ENCODE measurements around the gene KRTAP26-1.
A peak's percentile ranks its signal among the peaks of the same experiment; 100 is the strongest.

Gene KRTAP26-1, protein sequence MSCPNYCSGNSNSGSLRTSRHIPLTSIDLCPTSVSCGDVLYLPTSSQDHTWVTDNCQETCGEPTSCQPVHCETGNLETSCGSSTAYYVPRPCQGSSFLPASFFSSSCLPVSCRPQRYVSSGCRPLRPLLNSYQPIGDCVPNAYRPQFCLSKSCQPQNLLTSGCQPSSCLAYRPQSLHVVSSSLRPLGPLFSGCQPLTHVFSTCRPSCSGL

DNA sequence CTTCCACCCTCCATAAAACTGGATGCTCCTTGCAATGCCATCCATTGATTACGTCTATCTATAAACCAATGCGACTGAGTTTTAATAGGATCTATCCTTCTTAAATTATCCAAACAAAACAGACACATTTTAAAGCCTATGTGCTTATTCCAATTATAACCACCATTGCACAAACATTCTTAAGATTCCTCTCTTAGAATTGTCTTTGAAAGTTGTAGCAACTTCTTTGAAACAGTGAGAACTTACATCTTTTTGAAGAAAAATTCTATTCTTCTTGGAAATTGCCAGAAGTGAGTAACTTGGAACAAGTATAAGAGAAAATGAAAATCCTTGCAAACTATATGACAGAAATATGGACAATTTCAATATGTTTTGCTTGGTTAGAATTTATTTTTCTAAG is at the start of gene KRTAP26-1:
Gene KRTAP26-1, minus strand, starts transcription at position 101 of the 400 bp plus-strand sequence. CDS start 280 bp downstream, outside the sequence.
- no peak for FAIRE-seq

DNA sequence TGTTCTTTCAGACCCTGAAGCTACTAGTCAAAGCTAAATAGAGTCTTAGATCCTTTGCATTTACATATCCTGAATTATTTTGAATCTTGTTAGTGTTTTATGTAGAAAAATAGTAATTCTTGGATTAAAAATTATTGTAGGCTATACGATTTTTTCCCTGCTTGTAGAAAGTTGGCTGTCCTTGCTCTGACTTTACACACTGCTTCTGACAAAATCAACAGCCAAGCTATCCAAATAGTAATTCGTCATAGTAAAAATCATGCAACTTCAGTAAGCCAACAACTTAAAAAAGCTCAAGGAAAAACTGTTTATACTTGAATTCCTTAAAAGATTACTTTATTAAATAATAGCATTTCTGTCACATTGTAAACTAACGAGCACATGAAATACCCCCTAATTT is 35.8 kb upstream of the KRTAP26-1 start:
- FAIRE-seq: no peak

DNA sequence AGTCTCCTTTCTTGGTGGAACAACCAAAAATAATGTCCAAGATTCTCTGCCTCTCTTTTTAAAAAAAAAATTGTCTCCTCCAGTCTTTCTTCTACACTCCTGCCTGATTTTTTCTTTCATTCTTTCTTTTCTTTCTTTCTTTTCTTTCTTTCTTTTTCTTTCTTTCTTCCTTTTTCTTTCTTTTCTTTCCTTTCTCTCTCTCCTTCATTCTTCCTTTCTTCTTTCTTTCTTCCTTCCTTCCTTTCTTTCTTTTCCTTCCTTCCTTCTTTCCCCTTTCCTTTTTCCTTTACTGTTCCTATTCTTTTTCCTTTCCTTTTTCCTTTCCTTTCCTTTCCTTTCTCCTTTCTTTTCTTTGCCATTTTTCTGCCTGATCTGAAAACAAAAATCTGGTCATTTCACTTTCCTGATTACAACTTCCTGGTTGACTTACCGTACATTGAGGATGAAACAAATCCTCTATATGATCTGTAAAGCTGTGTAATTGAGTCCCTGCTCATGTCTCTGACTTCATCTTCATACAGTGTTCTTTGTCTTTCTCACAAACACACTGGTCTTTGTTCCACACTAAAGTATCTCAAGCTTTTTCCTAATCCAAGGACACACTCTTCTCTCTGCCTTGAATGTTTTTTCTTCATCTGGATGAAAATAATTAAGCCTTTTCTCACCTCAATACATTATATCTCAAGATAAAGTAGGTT is 34.3 kb upstream of the KRTAP26-1 start:
- no peak for FAIRE-seq

DNA sequence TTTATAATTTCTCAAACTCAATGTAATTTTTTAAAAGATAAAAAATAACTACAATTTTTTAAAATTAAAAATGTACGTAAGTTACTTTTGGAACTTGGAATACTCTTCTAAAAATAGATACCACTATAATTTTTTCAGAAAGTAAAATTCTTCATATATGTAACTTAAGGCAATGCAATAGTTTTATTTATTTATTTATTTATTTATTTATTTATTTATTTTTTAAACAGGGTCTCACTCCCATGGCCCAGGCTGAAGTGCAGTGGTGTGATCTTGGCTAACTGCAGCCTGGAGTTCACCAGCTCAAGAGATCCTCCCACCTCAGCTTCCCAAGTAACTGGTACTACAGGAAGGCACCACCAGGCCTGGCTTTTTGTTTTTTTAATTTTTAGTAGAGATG is 31.4 kb upstream of the KRTAP26-1 start:
- FAIRE-seq: no peak

DNA sequence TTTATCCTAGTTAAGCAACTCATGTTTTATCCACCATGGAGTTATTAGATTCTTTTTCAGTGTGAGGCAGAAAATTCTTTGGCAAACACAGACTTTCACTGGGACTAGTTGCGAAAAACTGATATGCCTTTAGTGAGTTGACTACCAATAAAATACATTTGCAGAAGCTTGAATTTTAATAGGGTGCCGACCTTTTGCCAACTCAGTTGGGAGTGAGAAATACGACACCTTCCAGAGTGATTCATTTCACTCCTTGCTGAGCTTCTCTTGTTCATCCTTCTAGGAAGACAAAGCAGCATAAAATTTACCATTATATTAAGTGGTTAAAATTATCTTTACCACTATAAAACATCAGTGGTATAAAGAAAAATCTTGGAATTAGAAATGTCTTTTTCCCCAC is 29.5 kb upstream of the KRTAP26-1 start:
- FAIRE-seq: no peak

DNA sequence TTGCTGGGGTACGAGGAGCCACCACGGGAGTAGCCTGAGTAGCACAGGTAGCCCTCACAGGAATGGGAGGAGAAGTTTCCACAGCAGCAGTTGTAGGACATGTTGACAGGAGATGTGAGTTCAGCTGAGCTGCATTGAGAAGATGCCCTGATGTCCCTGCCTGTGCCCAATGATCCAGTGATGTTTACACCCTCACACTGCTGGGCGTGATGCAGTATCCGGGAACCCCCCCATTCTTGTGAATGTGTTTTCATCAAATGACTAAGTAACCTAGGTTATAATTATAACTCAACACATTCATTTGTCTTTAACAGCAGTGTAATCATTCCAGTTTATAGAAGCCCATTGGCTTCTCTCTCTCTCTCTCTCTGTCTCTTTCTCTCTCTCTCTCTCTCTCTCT is 28.4 kb upstream of the KRTAP26-1 start, which contains the start of gene KRTAP23-1:
Gene KRTAP23-1, minus strand, starts transcription at position 101 of the 400 bp plus-strand sequence. Its CDS starts 0 bp downstream, at position 101.
- no peak for FAIRE-seq

DNA sequence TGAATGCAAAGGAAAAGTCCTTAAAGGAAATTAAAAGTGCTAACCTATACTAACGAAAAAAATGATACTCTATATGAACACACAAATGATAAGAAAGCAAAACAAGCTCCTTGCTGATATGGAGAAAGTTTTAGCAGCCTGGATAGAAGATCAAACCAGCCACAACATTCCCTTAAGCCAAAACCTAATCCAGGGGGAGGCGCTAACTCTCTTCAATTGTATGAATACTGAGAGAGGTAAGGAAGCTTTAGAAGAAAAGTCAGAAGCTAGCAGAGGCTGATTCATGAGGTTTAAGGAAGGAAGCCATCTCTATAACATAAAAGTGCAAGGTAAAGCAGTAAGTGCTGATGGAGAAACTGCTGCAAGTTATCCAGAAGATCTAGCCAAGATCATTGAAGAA is 24.9 kb upstream of the KRTAP26-1 start:
- no peak for FAIRE-seq

DNA sequence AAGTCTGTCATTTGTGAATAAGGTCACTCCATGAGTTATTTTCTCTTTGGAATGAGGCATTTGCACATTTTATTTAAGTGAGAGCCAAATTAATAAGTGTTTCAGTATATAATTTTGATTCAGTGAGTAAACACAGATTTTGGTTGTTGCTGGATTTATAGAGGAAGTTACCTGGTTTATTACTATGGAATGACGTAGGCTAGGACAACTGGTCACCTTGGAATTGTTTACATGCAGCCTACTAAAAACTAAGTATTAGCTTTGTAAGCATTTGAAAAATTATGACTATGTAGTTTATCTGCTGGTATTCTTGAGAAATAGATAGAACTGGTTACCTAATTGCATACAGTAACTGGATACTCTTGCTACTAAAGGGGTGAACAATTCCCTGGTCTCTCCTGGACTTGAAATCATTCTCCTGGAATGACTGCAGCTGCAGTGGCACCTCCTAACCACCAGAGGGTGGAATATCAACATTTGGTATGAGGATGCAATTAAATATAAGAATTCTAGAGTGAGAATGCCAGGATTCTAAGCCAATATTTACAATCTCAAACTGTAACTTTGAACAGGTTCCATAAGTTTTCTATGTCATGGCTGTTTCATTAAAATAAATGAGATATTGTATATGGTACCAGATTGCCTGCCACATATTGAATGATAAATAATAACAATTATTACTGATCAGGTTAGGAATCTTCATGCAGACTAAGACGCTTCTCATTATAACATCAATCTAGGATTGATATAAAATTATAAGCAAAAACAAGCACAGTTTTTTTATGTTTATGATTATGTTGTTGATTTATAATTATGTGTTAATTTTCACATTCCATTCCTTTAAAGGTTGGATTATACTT is 20.8 kb upstream of the KRTAP26-1 start:
- peak; percentile 49 for FAIRE-seq

DNA sequence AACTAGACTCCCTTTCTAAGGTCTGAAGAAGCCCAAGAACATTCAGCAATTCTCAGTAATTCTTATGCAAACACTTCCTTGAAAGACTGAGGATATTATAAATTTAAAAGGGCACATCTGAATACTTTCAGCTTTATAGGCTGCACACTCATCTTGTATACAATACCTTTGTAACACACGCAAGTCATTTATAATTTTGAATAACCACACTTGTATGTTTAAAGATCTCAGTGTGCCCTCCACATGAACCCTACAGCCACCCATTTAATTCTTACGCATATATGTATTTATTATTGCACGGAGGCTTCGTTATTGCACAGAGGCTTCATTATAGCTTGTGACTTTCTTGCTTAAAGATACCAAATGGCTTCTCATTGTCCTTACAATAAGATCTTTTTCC is 18.6 kb upstream of the KRTAP26-1 start:
- no peak for FAIRE-seq

DNA sequence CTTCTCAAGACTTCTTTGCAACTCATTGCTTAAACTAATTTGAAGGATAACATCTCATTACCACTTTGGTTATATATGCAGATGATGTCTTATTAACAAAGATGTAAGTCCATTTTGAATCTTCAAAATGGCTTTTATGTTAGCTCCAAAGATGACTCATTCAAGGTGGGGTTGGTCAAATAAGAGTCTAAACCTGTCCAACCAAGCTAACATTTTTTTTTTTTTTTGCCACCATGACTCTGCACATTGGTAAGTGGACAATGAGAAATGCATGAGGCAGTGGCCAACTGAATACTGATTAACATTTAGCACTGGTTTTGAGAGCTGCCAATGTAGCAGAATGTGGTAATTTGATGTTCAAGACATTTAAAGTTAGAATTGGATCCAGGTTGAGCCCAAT is 17.7 kb upstream of the KRTAP26-1 start:
- FAIRE-seq: no peak

DNA sequence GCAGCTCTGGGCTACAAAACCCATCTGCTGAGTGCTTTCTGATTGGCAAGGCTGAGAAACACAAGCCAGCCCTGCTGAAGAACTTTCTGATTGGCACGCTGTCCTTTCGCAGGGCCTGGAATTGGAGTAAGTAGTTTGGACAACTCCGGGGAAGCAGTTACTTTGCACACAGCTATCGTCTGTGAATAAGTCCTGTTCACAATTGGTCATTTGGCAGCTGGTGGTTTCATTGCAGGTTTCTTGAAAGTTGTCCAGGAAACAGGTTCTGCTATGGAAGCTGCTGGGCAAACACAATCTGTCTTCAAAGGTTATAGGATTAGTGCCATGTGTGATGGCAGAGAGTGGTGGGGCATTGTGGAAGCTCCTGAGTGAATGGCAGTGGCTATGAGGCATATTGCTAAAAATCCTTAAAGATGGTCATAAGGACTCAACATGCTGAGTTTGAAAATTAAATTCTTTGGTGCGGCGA is 17.2 kb upstream of the KRTAP26-1 start, which contains the start of gene KRTAP27-1:
Gene KRTAP27-1, minus strand, starts transcription at position 419 of the 469 bp plus-strand sequence. Its CDS starts 26 bp downstream, at position 393.
- no peak for FAIRE-seq

DNA sequence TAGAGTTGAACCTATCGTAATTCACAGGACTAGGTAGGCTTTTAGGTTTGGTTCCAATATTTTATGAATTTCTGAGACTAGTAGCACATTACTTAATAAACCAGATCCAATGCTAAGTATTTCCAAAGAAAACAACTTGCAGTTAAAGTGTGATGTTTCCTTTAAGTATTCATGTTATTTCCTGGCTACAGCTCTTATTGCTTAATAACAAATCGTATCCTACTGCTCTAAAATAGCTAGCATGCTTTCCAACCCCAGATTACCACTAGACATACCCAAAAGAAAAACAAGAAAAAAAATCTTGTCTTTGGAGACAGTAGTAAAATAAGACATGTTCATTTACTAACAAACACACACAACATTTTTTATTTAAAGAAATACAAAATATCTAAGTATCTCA is 16.5 kb upstream of the KRTAP26-1 start:
- no peak for FAIRE-seq

DNA sequence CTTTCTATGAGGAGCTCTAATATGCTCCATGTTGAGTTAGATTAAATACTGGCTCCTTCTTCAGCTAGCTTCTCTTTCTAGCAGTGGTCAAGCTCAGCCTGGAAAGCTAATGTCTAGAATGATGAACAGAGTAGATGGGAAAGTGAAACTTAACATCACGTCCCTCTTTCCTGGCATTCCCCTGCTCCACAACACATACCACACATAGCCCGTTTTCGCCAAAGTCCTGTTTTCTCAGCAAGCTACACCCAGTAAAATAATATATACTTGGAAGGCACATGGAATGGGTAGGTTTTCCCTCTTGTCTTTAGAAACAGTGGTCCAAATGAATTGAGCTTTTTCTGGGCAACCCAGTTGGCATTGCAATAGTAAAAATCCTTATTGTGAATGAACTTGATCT is 13.6 kb upstream of the KRTAP26-1 start:
- FAIRE-seq: no peak

DNA sequence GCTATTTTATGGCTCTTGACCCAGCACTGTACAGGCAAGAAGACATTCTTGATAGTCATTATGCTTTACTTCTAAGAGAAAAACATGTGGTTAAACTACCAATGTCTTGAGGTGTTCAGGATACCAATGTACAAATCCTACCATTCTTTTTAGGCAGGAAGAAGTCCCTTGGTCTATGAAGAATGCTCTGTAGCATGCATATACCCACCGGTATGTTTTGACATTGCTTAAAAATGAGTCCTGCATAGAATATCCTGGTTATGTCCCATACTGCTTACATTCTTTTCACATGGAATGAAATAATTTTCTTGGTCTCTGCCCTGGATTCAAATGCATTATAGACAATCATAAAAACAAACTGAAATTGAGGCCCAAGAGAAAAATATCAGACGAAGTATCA is 12.6 kb upstream of the KRTAP26-1 start:
- no peak for FAIRE-seq

DNA sequence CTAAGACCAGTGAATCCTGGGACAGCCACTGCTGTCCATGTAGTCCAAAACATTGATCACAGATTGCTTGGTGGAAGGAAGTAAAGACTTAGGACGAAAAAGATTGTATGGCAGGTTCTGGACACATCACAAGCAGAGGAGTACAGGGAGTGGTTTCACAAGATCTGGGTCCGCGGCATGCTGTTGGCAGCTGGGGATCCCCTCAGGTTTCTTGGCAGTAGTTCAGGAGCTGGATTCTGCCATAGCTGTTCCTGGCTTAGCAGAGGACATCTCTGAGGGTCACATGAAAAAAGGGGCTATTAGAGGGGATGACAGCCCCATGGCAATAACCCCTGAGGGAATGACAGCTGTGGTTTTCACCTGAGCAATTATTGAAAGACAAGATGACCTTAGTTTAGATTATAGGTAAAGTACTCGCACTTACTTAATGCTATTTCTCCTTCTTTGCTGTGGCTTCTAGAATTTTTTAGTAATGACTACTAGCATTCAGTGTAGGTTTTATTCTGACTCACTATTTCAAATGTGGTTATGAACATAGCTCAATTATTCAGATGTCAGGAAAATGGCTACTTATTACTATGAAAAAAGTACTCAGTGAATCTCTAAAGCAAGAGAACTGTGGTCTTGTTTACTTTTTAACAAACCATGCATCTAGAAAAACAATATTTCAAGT is 9.2 kb upstream of the KRTAP26-1 start:
- FAIRE-seq: no peak

DNA sequence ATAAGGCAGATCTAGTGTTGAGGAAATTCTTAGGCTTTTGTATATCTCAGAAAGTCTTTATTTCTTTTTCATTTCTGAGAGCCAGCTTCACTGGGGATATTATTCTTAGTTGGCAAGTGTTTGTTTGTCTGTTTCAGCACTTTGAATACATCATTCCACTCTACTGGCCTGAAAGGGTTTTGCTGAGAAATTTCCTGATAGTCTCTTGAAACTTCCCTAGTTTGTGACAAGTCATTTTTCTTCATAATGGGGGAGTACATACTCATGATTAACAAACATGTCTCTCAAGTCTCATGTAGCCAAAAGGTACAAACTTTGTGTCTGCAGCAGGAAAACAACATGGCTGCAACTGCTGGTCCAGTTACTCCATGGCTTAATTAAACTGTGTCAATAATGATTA is 6.3 kb upstream of the KRTAP26-1 start:
- no peak for FAIRE-seq

DNA sequence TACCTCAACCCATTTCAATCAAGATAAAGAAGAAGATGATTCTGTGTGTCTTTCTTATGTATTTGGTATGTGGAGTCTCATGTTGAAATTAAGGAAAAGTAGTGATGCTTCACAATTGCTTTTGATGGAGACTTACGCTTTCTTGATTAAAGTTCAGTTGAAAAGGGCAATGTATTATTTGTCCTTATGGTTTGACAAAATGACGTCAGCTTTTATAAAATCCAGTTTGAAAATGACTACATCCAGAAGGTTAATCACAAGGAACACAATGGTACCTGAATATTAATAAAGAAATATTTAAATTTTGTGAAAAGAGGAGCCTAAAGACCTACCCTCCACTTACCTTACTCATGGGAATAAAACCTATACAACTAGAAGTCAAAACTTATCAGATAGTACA is 4.4 kb downstream of the KRTAP26-1 start:
- no peak for FAIRE-seq

DNA sequence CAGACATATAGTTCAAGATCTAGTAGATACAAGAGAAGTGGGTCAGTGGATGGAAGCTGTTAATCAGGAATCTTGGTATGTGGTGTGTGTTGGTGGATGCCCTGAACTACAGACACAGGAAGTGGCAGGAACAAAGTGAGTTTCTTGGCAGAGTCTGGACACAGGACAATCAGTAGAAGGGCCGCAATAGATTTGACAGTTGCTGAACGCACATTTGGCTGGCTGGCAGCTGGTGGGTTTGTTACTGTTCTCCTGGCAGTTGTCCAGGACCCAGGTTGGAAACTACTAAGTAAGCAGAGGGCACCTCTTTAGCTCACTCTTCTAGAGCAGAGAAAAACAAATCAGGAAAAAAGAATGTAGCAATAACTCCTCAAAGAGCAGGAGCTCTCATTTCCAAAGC is 13.2 kb downstream of the KRTAP26-1 start:
- no peak for FAIRE-seq

DNA sequence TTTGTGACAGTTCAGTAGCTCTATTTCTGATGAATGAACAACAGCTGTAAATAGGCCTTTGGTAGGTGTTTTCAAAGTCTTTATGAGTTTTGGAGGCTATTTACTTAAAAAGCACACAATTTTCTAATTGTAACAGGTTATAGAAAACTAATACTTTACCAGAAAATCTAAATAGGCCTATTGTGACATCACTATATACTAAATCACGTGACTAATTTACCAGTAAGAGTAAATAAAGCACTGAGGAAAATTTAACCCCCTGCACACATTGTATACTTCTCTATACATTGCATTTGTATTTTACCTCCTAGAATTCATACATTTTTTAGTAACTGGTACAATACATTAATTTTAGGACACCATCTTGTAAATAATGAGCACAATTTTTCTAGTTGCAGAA is 15.0 kb downstream of the KRTAP26-1 start:
- FAIRE-seq: no peak

DNA sequence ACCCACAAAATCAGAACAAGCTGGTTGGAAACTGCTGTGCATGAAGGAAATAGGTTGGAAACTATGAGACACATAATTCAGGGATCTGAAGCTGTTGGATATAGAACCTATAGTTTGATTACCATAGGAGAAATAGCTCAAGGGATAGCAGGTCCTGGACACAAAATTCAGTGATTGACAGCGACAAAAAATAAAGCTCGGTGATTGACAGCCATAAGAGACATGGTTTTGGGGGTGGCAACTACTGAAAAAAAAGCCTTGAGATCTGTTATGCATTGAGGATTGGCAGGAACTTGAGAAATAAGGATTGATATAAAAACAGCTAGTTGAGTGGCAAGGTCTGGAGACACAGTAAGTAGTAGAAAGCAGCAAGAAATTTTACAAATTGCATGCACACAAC is 30.9 kb downstream of the KRTAP26-1 start, which contains the start of gene KRTAP25-1:
Gene KRTAP25-1, minus strand, starts transcription at position 300 of the 400 bp plus-strand sequence. Its CDS starts 24 bp downstream, at position 276.
- no peak for FAIRE-seq

DNA sequence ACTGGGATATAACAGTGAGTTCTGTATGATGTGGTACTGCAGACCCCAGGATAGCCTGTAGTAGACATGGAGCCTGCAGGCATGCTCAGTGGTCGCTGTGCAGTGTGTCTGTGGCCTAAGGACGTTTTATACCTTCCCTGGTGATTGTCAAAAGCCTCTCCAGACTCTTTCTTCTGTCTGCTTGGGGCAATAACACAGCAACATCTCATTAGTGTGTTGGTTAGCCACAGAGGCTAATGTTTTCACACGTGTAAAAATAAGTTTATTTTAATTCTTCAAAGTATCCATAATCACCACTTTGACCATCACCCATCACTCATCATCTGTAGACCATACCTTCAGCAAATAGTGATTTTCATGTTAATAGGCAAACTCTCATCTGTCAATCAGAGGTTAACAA is 37.3 kb downstream of the KRTAP26-1 start, which contains the start of gene KRTAP24-1:
Gene KRTAP24-1, minus strand, starts transcription at position 101 of the 400 bp plus-strand sequence. Its CDS starts 18 bp downstream, at position 83.
- no peak for FAIRE-seq

DNA sequence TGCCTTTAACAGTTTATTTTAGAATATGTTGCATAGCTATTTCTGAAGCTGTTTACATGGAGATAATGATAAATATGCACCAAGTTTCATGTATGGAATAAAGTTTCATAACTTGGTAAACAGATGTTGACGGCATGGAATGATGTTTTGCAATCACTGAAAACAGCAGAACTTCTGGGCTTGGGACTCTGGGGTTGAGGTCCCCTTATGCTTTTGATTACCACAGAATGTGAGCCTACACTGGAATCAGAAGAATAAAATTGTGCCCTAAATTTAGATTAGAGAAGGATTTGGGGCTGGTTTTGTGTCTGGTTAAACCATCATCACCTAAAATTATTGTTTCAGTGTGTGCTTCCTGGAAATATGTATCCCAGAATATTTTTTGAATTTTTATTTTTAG is 48.5 kb downstream of the KRTAP26-1 start:
- no peak for FAIRE-seq

DNA sequence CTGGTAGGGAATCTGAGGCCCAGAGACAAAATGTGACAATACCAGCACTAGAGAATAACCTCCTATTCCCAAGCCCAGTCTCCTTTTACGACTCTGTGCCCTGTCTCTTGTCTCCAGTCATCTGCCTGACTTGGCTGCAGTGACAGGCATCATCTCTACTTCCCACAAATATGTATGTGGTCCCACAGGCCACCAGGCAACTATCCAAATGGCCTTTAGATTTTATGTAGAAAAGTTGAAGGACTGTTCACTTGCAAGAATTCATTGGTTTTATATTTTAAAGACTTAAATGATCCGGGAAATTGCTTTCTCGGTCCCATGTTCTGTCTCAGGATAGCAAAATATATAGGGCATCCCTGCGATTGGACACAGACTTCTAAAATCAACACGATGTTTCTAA is 49.0 kb downstream of the KRTAP26-1 start:
- no peak for FAIRE-seq
